NT2/D1 (cell line): ENCODE measurements around the gene FMR1.

Source experiments
- YY1 ChIP-seq: IDR thresholded peaks from 2 replicates; pipeline ENCODE4 v1.6.1; 2011; ENCODE audit not compliant: insufficient read length, insufficient read depth
- ZNF274 ChIP-seq: IDR thresholded peaks from 2 replicates; pipeline ENCODE4 v1.6.1; 2011; ENCODE audit warnings: mild to moderate bottlenecking, low read depth, low read length

GRCh38 chrX:147923605-147924004 is 11.9 kb downstream of the FMR1 start:
- TF ChIP-seq YY1 (no peak), ZNF274 (no peak)
